Measurements from ENCODE around the gene MCM10.
"Not testable (repeated sequence)": the region's sequence is repeated elsewhere in the genome, so short reads cannot be mapped to it uniquely, and the experiment has no call there.

The MCM10 gene

GRCh38 chr10:13160934-13161856, at the start of gene MCM10:
Gene MCM10 (plus strand): TSS chr10:13161558. CDS start chr10:13164203, 2,645 bp downstream.
- peak; percentile 95 for DNase-seq (ENCODE audit: low read depth in 2 of 2, low spot score in 1 of 2)

GRCh38 chr10:13113544-13113943, 47.8 kb upstream of the MCM10 start:
- no peak for DNase-seq (ENCODE audit: low read depth in 2 of 2, low spot score in 1 of 2)

GRCh38 chr10:13115832-13116803, 45.2 kb upstream of the MCM10 start:
- no peak for DNase-seq (ENCODE audit: low read depth in 2 of 2, low spot score in 1 of 2)

GRCh38 chr10:13117841-13118783, 43.2 kb upstream of the MCM10 start:
- no peak for DNase-seq (ENCODE audit: low read depth in 2 of 2, low spot score in 1 of 2)

DNA sequence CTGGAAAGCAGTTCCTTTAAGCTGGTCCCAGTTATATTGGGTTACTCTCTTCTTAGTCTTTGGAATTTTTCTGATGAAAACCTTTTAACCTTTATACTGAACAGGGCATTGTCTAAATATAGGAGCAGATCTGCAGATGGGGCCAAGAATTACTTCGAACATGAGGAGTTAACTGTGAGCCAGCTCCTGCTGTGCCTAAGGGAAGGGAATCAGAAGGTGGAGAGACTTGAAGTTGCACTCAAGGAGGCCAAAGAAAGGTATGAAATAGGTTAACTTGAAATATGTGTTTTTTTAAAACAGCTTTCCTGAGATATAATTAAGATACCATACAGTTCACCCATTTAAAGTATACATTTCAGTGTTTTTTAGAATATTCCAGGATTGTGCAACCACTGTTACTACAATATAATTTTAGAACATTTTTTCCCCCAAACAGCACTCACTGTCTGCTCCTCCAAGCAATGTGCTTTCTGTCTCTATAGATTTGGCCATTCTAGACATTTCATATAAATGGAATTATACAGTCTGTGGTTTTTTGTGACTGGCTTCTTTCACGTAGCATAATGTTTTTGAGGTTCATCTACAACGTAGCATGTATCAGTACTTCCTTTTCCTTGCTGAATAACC, 42.5 kb upstream of the MCM10 start:
- no peak for DNase-seq (ENCODE audit: low read depth in 2 of 2, low spot score in 1 of 2)

DNA sequence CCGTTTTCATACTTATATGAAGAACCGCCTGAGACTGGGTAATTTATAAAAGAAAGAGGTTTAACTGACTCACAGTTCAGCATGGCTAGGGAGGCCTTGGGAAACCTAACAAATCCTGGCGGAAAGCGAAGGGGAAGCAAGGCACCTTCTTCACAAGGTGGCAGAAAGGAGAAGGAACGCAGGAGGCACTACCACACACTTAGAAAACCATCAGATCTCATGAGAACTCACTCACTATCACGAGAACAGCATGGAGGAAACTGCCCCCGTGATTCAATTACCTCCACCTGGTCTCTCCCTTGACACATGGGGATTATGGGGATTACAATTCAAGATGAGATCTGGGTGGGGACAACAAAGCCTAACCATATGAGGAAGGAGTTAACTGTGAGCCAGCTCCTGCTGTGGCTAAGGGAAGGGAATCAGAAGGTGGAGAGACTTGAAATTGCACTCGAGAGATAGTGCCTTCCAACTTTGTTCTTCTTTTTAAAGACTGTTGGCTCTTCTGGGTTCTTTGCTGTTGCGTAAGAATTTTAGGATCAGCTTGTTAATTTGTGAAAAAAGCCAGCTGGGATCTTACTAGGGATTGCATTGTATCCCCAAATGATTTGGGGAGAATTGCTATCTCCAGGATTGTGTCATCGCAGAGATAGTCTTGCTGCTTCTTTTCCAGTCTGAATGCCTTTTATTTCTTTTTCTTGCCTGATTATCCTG, 40.4 kb upstream of the MCM10 start:
- DNase-seq (ENCODE audit: low read depth in 2 of 2, low spot score in 1 of 2) = no peak

GRCh38 chr10:13121500-13121854, 39.9 kb upstream of the MCM10 start:
- no peak for DNase-seq (ENCODE audit: low read depth in 2 of 2, low spot score in 1 of 2)

GRCh38 chr10:13136651-13137050, 24.7 kb upstream of the MCM10 start:
- DNase-seq (ENCODE audit: low read depth in 2 of 2, low spot score in 1 of 2) = no peak

GRCh38 chr10:13139150-13139549, 22.2 kb upstream of the MCM10 start:
- no peak for DNase-seq (ENCODE audit: low read depth in 2 of 2, low spot score in 1 of 2)

DNA sequence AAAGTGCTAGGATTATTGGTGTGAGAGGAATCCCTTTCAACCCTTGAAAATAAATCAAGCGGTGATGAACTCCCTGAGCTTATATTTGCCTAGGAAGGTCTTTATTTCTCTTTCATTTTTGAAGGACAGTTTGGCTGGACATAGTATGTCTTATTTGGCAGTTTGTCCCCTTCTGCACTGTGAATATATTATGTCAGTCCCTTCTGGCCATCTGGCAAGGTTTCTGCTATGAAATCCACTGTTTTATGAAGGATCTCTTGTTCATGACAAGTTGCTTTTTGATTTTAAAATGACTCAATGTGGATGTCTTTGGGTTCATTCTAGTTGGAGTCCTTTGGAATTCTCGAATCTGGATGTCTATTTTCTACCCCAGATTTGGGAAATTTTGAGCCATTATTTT, 21.7 kb upstream of the MCM10 start:
- no peak for DNase-seq (ENCODE audit: low read depth in 2 of 2, low spot score in 1 of 2)

GRCh38 chr10:13140627-13141190, 20.6 kb upstream of the MCM10 start:
- DNase-seq (ENCODE audit: low read depth in 2 of 2, low spot score in 1 of 2) = no peak

GRCh38 chr10:13143766-13144165, 17.6 kb upstream of the MCM10 start:
- DNase-seq (ENCODE audit: low read depth in 2 of 2, low spot score in 1 of 2) = no peak

DNA sequence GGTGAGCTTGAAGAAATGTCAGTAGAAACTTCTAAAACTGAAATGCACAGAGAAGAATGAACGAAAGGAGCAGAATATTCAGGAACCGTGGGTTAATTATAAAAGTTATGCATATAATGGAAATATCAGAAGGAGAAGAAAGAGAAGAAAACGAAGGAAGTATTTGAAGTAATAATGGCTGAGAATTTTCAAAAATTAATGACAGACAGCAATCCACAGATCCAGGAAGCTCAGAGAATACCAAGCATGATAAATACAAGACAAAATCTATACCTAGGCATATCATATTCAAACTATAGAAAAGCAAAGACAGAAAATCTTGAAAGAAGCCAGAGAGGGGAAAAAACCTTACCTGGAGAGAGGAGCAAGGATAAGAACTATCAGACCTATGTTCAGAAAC, 16.5 kb upstream of the MCM10 start:
- DNase-seq (ENCODE audit: low read depth in 2 of 2, low spot score in 1 of 2) = no peak

DNA sequence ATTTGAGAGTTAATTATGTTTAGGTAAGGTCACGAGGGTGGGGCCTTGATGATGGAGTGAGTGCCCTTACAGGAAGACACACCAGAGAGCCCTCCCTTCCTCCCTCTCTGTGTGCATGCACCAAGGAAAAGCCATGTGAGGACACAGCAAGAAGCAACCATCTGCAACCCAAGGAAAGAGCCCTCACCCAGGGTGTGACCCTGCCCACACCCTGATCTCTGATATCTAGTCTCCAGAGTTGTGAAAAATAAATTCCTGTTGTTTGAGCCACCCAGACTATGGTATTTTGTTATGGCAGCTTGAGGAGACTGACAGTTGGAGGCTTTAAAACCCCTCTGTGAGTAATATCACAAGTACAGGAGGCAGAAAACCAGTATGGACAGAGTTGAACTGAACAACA, 15.0 kb upstream of the MCM10 start:
- no peak for DNase-seq (ENCODE audit: low read depth in 2 of 2, low spot score in 1 of 2)

GRCh38 chr10:13147161-13147560, 14.2 kb upstream of the MCM10 start:
- no peak for DNase-seq (ENCODE audit: low read depth in 2 of 2, low spot score in 1 of 2)

DNA sequence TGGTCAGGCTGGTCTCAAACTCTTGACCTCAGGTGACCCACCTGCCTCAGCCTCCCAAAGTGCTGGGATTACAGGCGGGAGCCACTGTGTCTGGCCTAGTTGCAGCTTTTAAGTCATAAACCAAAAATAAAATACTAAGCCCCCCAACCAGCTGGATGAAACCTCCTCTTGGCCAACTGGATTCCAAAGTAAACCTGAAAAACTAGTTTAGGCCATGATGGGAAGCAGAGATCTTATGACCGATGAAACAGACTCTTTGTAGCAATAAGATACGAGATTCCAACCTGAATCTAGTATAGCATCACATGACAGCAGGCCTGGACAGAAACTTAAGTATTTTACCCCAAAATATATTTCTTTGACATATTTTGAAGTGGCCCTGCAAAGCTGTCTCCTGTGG, 9.1 kb upstream of the MCM10 start:
- DNase-seq (ENCODE audit: low read depth in 2 of 2, low spot score in 1 of 2) = no peak

DNA sequence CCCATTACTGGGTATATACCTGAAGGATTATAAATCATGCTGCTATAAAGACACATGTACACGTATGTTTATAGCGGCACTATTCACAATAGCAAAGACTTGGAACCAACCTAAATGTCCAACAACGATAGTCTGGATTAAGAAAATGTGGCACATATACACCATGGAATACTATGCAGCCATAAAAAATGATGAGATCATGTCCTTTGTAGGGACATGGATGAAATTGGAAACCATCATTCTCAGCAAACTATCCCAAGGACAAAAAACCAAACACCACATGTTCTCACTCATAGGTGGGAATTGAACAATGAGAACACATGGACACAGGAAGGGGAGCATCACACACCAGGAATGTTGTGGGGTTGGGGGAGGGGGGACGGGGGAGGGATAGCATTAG, 5.5 kb upstream of the MCM10 start:
- not testable (repeated sequence) for DNase-seq (ENCODE audit: low read depth in 2 of 2, low spot score in 1 of 2)

- DNase-seq (ENCODE audit: low read depth in 2 of 2, low spot score in 1 of 2) = no peak
Observed at GRCh38 chr10:13158401-13158800, 3.0 kb upstream of the MCM10 start.

DNA sequence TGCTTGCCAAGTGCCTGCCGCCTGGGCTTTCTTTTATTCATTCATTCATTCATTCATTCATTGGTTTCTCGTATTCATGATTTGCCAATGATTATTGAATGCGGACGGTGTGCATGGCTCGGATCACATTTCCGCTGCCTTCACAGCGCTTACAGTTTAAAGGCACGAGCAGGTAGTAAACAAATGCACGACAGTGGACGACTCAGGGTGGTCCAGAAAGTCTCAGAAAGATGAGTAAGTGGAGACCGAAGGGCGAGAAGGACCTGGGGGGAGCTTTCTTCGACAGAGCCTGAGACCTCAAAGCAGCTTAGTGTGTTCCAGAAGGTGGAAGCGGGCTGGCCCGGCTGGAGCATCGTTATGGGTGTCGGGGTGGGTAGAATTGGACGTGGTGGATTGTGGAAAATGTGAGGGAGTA, 506 bp downstream of the MCM10 start:
- DNase-seq (ENCODE audit: low read depth in 2 of 2, low spot score in 1 of 2) = no peak
